ENCODE data around the gene FOXL3. TPM values are rescaled to one million over a fixed set of nuclear protein-coding genes. Genes with fewer than 3 reads are reported as not detected.

Gene FOXL3
- total RNA-seq, 1 experiment from 2014 or later, result not detected

DNA sequence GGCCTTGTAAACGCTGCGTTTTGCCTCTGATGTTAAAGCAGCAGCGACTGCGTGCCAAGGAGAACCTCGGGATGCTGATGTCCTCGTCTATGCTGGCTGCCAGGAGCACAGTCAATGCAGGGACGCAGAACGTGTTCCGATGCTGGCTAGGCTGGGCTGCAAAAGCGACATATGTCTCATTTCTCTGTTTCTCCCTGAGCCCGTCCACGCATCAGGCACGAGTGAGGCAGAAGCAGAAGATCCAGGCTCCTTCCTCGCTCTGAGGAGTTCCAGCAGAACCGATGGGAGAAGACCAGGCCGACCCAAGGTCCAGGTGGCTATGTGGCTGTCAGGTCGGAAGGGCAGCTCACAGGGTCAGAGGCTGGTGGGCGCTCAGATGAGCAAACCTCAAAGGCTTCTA lies 3.7 kb upstream of the FOXL3 start:
- Histone ChIP-seq H3K79me2 (ENCODE audit: low read depth) (no peaks in the 10 kb centered on the region), H3K4me2 (no peak overlapping the region), H3K36me3 (ENCODE audit: low read depth) (no peaks in the 10 kb centered on the region), H3K27ac (no peak overlapping the region), H4K20me1 (ENCODE audit: insufficient read depth) (no peaks in the 10 kb centered on the region), H3K9me2 (ENCODE audit: insufficient read depth) (no peaks in the 10 kb centered on the region), H3K27me3 (ENCODE audit: insufficient read depth, low read depth) (peaks cover 64% of the 10 kb centered on the region), H3K4me1 (replicated peaks; ENCODE audit: insufficient read depth) (no peaks in the 10 kb centered on the region), H3K4me3 (no peak overlapping the region), H3K9me3 (ENCODE audit: insufficient read depth, low read depth) (no peaks in the 10 kb centered on the region), H2AFZ (no peak overlapping the region), H3F3A (ENCODE audit: insufficient read depth, low read depth) (no peaks in the 10 kb centered on the region)
- no TSS peak for BruUV-seq (replicated peaks)
- ChIA-PET POLR2A (ENCODE audit: unreplicated experiment) (no interaction called here), CTCF (no interaction called here)
- no peak for DNase-seq
- intact Hi-C loops (cut with micrococcal nuclease; ENCODE audit: unreplicated experiment), result no loop called here
- TF ChIP-seq, protein P1, sequence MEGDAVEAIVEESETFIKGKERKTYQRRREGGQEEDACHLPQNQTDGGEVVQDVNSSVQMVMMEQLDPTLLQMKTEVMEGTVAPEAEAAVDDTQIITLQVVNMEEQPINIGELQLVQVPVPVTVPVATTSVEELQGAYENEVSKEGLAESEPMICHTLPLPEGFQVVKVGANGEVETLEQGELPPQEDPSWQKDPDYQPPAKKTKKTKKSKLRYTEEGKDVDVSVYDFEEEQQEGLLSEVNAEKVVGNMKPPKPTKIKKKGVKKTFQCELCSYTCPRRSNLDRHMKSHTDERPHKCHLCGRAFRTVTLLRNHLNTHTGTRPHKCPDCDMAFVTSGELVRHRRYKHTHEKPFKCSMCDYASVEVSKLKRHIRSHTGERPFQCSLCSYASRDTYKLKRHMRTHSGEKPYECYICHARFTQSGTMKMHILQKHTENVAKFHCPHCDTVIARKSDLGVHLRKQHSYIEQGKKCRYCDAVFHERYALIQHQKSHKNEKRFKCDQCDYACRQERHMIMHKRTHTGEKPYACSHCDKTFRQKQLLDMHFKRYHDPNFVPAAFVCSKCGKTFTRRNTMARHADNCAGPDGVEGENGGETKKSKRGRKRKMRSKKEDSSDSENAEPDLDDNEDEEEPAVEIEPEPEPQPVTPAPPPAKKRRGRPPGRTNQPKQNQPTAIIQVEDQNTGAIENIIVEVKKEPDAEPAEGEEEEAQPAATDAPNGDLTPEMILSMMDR (conservative IDR thresholded peaks at IDR 0.05), result no peak
- no peak for TF ChIP-seq EZH2 (IDR thresholded peaks at IDR 0.05; ENCODE audit: low read depth)

DNA sequence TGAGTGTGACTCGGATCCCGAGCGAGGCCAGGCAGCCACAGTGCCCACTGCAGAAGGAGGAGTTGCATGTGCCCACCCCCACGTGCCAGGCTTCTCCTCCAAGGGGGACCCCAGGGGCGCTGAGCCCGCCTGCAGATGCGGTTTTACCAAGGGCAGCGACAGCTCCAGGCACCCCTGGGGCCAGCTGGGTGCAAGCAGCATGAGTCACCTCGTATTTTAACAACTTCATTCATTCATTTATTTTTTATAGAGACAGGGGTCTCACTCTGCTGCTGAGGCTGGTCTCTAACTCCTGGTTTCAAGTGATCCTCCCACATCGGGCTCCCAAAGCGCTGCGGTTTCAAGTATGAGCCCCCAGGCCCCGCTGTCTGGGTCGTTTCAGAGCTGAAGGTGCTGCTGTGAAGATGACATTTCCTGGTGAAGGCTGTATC lies 1.3 kb upstream of the FOXL3 start:
- H3K27me3 ChIP-seq (ENCODE audit: insufficient read depth, low read depth), result peaks cover 72% of the 10 kb centered on the region
- no peaks in the 10 kb centered on the region for H3K9me2 ChIP-seq (ENCODE audit: insufficient read depth)
- POLR2A ChIA-PET (ENCODE audit: unreplicated experiment), result no interaction called here
- intact Hi-C loops (cut with micrococcal nuclease; ENCODE audit: unreplicated experiment), result no loop called here
- no peak overlapping the region for H3K4me2 ChIP-seq
- no TSS peak for BruUV-seq (replicated peaks)
- CTCF ChIA-PET, result no interaction called here
- no peak overlapping the region for H3K27ac ChIP-seq
- H3K9me3 ChIP-seq (ENCODE audit: insufficient read depth, low read depth), result no peaks in the 10 kb centered on the region
- no peaks in the 10 kb centered on the region for H3K79me2 ChIP-seq (ENCODE audit: low read depth)
- no peaks in the 10 kb centered on the region for H3F3A ChIP-seq (ENCODE audit: insufficient read depth, low read depth)
- no peaks in the 10 kb centered on the region for H3K4me1 ChIP-seq (replicated peaks; ENCODE audit: insufficient read depth)
- TF ChIP-seq EZH2 (IDR thresholded peaks at IDR 0.05; ENCODE audit: low read depth), result no peak
- TF ChIP-seq, protein P1 (conservative IDR thresholded peaks at IDR 0.05), result no peak
- H4K20me1 ChIP-seq (ENCODE audit: insufficient read depth), result no peaks in the 10 kb centered on the region
- no peak for DNase-seq
- no peaks in the 10 kb centered on the region for H3K36me3 ChIP-seq (ENCODE audit: low read depth)
- H2AFZ ChIP-seq, result no peak overlapping the region
- no peak overlapping the region for H3K4me3 ChIP-seq

DNA sequence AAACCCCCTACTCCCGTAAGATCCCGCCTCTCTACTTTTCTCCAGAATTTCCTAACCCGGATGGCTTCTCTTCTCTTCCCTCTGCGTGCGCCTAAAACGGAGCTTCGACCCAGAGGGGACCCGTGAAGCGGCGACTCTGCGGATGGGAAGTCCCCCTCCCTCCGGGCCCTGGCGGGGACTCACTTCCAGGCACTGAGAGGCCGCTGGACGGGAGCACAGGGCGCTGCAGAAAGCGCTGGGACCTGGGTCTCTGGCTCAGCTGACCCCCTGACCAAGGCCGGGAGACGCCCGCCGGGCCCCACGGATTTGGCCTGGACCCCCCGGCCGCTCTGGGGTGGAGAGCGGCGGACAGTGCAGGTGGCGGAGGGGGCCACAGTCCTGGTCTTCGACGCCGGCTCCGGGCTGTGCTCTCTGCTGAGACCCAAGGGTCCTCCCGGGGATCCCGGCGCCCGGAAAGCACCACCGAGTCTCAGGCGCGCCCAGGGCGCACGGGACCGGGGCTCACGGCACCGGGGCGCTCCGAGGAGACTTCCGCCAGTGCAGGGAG lies 688 bp upstream of the FOXL3 start:
- no peak overlapping the region for H2AFZ ChIP-seq
- intact Hi-C loops (cut with micrococcal nuclease; ENCODE audit: unreplicated experiment), result no loop called here
- no peaks in the 10 kb centered on the region for H3K4me1 ChIP-seq (replicated peaks; ENCODE audit: insufficient read depth)
- H3K27me3 ChIP-seq (ENCODE audit: insufficient read depth, low read depth), result peaks cover 73% of the 10 kb centered on the region
- no peak for DNase-seq
- H4K20me1 ChIP-seq (ENCODE audit: insufficient read depth), result no peaks in the 10 kb centered on the region
- no peaks in the 10 kb centered on the region for H3K9me3 ChIP-seq (ENCODE audit: insufficient read depth, low read depth)
- ChIA-PET POLR2A (ENCODE audit: unreplicated experiment) (no interaction called here), CTCF (no interaction called here)
- H3K4me3 ChIP-seq, result no peak overlapping the region
- no peaks in the 10 kb centered on the region for H3K36me3 ChIP-seq (ENCODE audit: low read depth)
- no peaks in the 10 kb centered on the region for H3K79me2 ChIP-seq (ENCODE audit: low read depth)
- no peaks in the 10 kb centered on the region for H3F3A ChIP-seq (ENCODE audit: insufficient read depth, low read depth)
- H3K9me2 ChIP-seq (ENCODE audit: insufficient read depth), result no peaks in the 10 kb centered on the region
- BruUV-seq (replicated peaks), result no TSS peak
- H3K27ac ChIP-seq, result no peak overlapping the region
- TF ChIP-seq, protein P1 (conservative IDR thresholded peaks at IDR 0.05), result no peak
- TF ChIP-seq EZH2 (IDR thresholded peaks at IDR 0.05; ENCODE audit: low read depth), result no peak
- no peak overlapping the region for H3K4me2 ChIP-seq

Measured in PC-9 (cell line).